ENCODE data around the gene ACBD6. TPM values are rescaled to one million over a fixed set of nuclear protein-coding genes. Genes with fewer than 3 reads are reported as not detected.

ACBD6 gene
- total RNA-seq, 1 experiment from 2014 or later = 48.5 TPM

- CTCF ChIA-PET = no interaction called here
- Histone ChIP-seq H3K4me1 (ENCODE audit: control insufficient read depth, insufficient read depth, low read length) (no peaks in the 10 kb centered on the region), H3K36me3 (ENCODE audit: control insufficient read depth, insufficient read depth, low read length) (no peaks in the 10 kb centered on the region), H3K4me3 (ENCODE audit: low read depth in 2 of 2, low read length in 2 of 2) (no peak overlapping the region), H3K27me3 (ENCODE audit: control insufficient read depth, insufficient read depth, low read length) (peaks cover 2% of the 10 kb centered on the region; the same call in 1 of the 2 replicates), H3K27ac (ENCODE audit: low read length) (no peak overlapping the region), H3K9me3 (ENCODE audit: control insufficient read depth, insufficient read depth, low read depth, low read length) (no peaks in the 10 kb centered on the region)
- POLR2A ChIA-PET = no interaction called here
- no peak for DNase-seq (ENCODE audit: low read depth, low spot score)
- ATAC-seq = no peak
- intact Hi-C loops (cut with micrococcal nuclease; ENCODE audit: unreplicated experiment) (loop anchor here (5.0 kb wide), 1 partner anchor 83 kb away; no protein-coding TSS in a partner anchor), in situ Hi-C loops (cut with HindIII; ENCODE audit: low pct_unique_long_range_greater_than_20kb, low sequenced_read_pairs) (no loop called here)
- BruUV-seq (replicated peaks) = no TSS peak
- TF ChIP-seq REST (IDR thresholded peaks at IDR 0.05; ENCODE audit: insufficient read depth in 1 of 2, low read depth in 2 of 2, low read length in 1 of 2) (no peak), CTCF (IDR thresholded peaks at IDR 0.05) (no peak), SIN3A (IDR thresholded peaks at IDR 0.05; ENCODE audit: borderline replicate concordance, insufficient read depth, low read depth, low read length) (no peak), POLR2AphosphoS5 (IDR thresholded peaks at IDR 0.05; ENCODE audit: low read depth, low read length) (no peak), TCF7L2 (IDR thresholded peaks at IDR 0.05; ENCODE audit: low read depth, low read length) (no peak)
Measured at GRCh38 chr1:180539136-180539535, 36.8 kb upstream of the ACBD6 start.

- Histone ChIP-seq H3K9me3 (ENCODE audit: control insufficient read depth, insufficient read depth, low read depth, low read length) (no peaks in the 10 kb centered on the region), H3K27ac (ENCODE audit: low read length) (no peak overlapping the region), H3K4me3 (ENCODE audit: low read depth in 2 of 2, low read length in 2 of 2) (no peak overlapping the region), H3K4me1 (ENCODE audit: control insufficient read depth, insufficient read depth, low read length) (no peaks in the 10 kb centered on the region; the same call in 1 of the 2 replicates), H3K27me3 (ENCODE audit: control insufficient read depth, insufficient read depth, low read length) (peaks cover 2% of the 10 kb centered on the region; the same call in 1 of the 2 replicates), H3K36me3 (ENCODE audit: control insufficient read depth, insufficient read depth, low read length) (no peaks in the 10 kb centered on the region)
- CTCF ChIA-PET = no interaction called here
- intact Hi-C loops (cut with micrococcal nuclease; ENCODE audit: unreplicated experiment) (loop anchor here (5.0 kb wide), 1 partner anchor 85 kb away; no protein-coding TSS in a partner anchor), in situ Hi-C loops (cut with HindIII; ENCODE audit: low pct_unique_long_range_greater_than_20kb, low sequenced_read_pairs) (no loop called here)
- TF ChIP-seq REST (IDR thresholded peaks at IDR 0.05; ENCODE audit: insufficient read depth in 1 of 2, low read depth in 2 of 2, low read length in 1 of 2) (no peak), CTCF (IDR thresholded peaks at IDR 0.05) (no peak), SIN3A (IDR thresholded peaks at IDR 0.05; ENCODE audit: borderline replicate concordance, insufficient read depth, low read depth, low read length) (no peak), POLR2AphosphoS5 (IDR thresholded peaks at IDR 0.05; ENCODE audit: low read depth, low read length) (no peak), TCF7L2 (IDR thresholded peaks at IDR 0.05; ENCODE audit: low read depth, low read length) (no peak)
- no peak for DNase-seq (ENCODE audit: low read depth, low spot score)
- POLR2A ChIA-PET = interaction anchor here (0.6 kb wide), 1 partner anchor 642 kb away, joined by 3 read pairs; no protein-coding TSS in a partner anchor
- ATAC-seq = no peak
- no TSS peak for BruUV-seq (replicated peaks)
Measured at GRCh38 chr1:180536821-180537372, 34.5 kb upstream of the ACBD6 start.

All from Panc1 (cell line).